Osteoblast (primary cell): ENCODE results near the gene HTRA3. TPM values are rescaled to one million over a fixed set of nuclear protein-coding genes. Genes with fewer than 3 reads are reported as not detected.

ENCODE experiments used
- DNase-seq: peaks from one replicate; pipeline ENCODE4 v3.0.0; 2011; ENCODE audit warnings: low spot score, mixed read lengths; ENCODE audit not compliant: insufficient read length; ENCODE audit errors: missing footprints
- H2AFZ ChIP-seq: 2 replicates; pipeline ENCODE4 v1.6.0; 2011; ENCODE audit warnings: mild to moderate bottlenecking, low read length
- H3K27ac ChIP-seq: 2 replicates; pipeline ENCODE4 v1.5.1; 2011; ENCODE audit warnings: mild to moderate bottlenecking, low read depth, low read length, moderate library complexity
- H3K27me3 ChIP-seq: 2 replicates; pipeline ENCODE4 v1.6.0; 2012; ENCODE audit warnings: mild to moderate bottlenecking, control low read depth, inconsistent platforms, low read length, moderate library complexity; ENCODE audit not compliant: insufficient read depth
- H3K36me3 ChIP-seq: 2 replicates; pipeline ENCODE4 v1.5.1; 2011; ENCODE audit warnings: mild to moderate bottlenecking, low read length, control low read depth, moderate library complexity; ENCODE audit not compliant: insufficient read depth
- H3K4me1 ChIP-seq: 2 replicates; pipeline ENCODE4 v1.5.1; 2011; ENCODE audit warnings: mild to moderate bottlenecking, low read length, control low read depth, moderate library complexity; ENCODE audit not compliant: insufficient read depth
- H3K4me2 ChIP-seq: 2 replicates; pipeline ENCODE4 v1.6.0; 2011; ENCODE audit warnings: mild to moderate bottlenecking, low read length; ENCODE audit not compliant: insufficient read depth
- H3K4me3 ChIP-seq: fragments of 200-600 bp; sonication (generic); 3 replicates; pipeline ENCODE4 v1.5.1; 2012; ENCODE audit warnings: mild to moderate bottlenecking, low read length, inconsistent platforms; ENCODE audit not compliant: insufficient read depth
- H3K79me2 ChIP-seq: 2 replicates; pipeline ENCODE4 v1.6.0; 2012; ENCODE audit warnings: mild to moderate bottlenecking, low read length, control low read depth, inconsistent platforms; ENCODE audit not compliant: insufficient read depth
- H3K9me3 ChIP-seq: 2 replicates; pipeline ENCODE4 v1.5.1; 2011; ENCODE audit warnings: low read depth, low read length, control low read depth
- H4K20me1 ChIP-seq: 2 replicates; pipeline ENCODE4 v1.6.0; 2012; ENCODE audit warnings: mild to moderate bottlenecking, low read length, control low read depth; ENCODE audit not compliant: insufficient read depth
- total RNA-seq: library from RNA; depleted of rRNA; stranded (reverse); fragments of >200 nt; gene quantifications from 2 replicates; pipeline ENCODE4 v1.2.3, GENCODE V29; 2012
- TF ChIP-seq, protein P1 (sequence below): IDR thresholded peaks from 2 replicates; pipeline ENCODE4 v1.5.1; 2011; ENCODE audit warnings: mild to moderate bottlenecking, low read depth, low read length, moderate library complexity; ENCODE audit errors: extremely low read depth

The HTRA3 gene
- total RNA-seq, 1 donor, result 4.0 TPM

DNA sequence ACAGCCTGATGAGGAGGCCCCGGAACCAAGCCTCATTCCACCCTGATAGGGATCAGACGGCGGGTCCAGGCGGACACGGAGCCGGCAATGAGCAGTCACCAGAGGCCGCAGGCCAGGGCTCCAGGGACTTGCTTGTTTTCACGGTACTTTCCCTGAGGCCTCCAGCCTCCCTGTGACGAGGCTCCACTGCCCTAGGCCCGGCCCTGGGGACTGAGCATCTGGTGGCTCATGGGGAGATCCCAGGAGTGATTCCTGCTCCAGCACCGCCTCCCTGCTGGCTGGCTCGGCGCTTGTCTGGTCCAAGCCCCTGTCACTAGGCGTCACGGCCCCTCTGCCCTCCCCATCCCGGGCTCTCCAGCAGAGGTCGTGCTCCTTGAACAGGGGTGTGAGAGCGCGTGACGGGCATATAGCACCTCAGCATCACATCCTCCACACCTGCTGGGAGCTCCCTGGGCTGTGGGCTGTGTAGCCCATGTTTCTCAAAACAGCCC, 14.1 kb downstream of the HTRA3 start:
- no peaks in the 10 kb centered on the region for H3K27me3 ChIP-seq
- no peak for DNase-seq
- no peaks in the 10 kb centered on the region for H3K79me2 ChIP-seq
- TF ChIP-seq, protein P1, sequence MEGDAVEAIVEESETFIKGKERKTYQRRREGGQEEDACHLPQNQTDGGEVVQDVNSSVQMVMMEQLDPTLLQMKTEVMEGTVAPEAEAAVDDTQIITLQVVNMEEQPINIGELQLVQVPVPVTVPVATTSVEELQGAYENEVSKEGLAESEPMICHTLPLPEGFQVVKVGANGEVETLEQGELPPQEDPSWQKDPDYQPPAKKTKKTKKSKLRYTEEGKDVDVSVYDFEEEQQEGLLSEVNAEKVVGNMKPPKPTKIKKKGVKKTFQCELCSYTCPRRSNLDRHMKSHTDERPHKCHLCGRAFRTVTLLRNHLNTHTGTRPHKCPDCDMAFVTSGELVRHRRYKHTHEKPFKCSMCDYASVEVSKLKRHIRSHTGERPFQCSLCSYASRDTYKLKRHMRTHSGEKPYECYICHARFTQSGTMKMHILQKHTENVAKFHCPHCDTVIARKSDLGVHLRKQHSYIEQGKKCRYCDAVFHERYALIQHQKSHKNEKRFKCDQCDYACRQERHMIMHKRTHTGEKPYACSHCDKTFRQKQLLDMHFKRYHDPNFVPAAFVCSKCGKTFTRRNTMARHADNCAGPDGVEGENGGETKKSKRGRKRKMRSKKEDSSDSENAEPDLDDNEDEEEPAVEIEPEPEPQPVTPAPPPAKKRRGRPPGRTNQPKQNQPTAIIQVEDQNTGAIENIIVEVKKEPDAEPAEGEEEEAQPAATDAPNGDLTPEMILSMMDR, result no peak
- no peaks in the 10 kb centered on the region for H3K9me3 ChIP-seq
- no peak overlapping the region for H3K4me2 ChIP-seq
- no peaks in the 10 kb centered on the region for H4K20me1 ChIP-seq
- H3K4me1 ChIP-seq, result peaks cover 8% of the 10 kb centered on the region
- H3K27ac ChIP-seq, result no peak overlapping the region
- no peak overlapping the region for H2AFZ ChIP-seq
- no peaks in the 10 kb centered on the region for H3K36me3 ChIP-seq
- H3K4me3 ChIP-seq, result no peak overlapping the region

DNA sequence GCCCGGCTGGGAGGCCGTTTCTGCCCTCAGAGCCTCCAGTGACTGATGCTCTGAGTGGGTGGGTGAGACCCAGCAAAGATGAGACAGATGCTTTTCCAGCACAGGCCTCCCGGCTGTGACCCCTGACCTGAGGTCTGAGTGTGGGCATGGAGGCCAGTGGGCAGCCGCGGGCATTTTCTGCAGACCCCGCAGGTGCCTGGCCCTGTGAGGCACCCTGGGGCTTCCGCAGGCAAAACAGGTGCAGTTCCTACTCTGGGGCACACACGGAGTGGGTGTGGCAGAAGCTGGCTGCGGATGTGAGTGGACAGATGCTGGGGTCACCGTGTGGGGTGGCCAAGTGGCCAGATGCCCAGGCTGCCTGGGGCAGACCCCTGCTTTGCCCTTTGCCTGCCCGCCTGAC, 14.8 kb downstream of the HTRA3 start:
- Histone ChIP-seq H2AFZ (no peak overlapping the region), H3K27ac (no peak overlapping the region), H3K4me3 (no peak overlapping the region), H3K9me3 (no peaks in the 10 kb centered on the region), H3K27me3 (no peaks in the 10 kb centered on the region), H3K4me1 (peaks cover under 1% of the 10 kb centered on the region), H3K4me2 (no peak overlapping the region), H4K20me1 (no peaks in the 10 kb centered on the region), H3K79me2 (no peaks in the 10 kb centered on the region), H3K36me3 (no peaks in the 10 kb centered on the region)
- TF ChIP-seq, protein P1, result no peak
- peak; percentile 58 for DNase-seq

DNA sequence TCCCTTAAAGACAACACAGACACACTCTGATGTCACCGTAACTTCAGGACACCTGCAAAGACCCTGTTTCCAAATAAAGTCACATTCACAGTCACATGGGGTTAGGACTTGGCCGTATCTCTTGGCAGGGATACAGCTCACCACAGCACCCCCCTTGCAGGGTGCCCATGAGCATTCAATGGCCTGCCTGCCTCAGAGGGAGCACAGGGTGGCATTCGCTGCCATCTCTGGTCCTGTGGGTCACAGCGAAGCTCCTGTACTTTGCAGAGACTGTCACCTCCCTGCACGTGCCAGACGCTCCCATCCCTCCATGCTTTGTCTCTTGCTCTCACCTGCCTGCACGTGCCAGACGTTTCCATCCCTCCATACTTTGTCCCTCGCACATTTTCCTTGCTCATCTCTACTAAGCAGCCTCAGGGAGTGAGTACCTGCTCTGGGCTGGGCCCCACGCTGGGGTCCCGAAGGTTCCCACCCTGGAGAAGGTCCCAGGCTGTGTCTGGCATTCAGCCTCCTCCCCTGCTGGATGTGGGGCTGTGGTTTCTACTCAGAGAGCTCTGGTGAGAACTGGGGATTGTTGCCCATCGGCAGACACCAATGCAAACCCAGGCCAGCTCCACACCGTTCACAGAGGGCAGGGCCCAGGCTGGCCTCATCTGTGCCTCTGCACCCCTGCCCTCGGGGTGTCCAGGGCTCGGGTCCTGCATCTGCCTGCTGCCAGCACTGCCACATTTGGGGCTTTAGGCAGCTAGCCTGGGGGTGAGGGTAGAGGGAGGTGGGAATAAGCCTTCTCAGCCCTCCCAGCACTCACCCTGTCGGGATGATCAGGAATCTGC, 15.8 kb downstream of the HTRA3 start:
- TF ChIP-seq, protein P1, result no peak
- no peak overlapping the region for H2AFZ ChIP-seq
- peak; percentile 65 for DNase-seq
- no peak overlapping the region for H3K4me2 ChIP-seq
- no peak overlapping the region for H3K27ac ChIP-seq
- no peak overlapping the region for H3K4me3 ChIP-seq
- H3K79me2 ChIP-seq, result no peaks in the 10 kb centered on the region
- H3K9me3 ChIP-seq, result no peaks in the 10 kb centered on the region
- H3K4me1 ChIP-seq, result no peaks in the 10 kb centered on the region
- H4K20me1 ChIP-seq, result no peaks in the 10 kb centered on the region
- H3K36me3 ChIP-seq, result no peaks in the 10 kb centered on the region
- no peaks in the 10 kb centered on the region for H3K27me3 ChIP-seq

DNA sequence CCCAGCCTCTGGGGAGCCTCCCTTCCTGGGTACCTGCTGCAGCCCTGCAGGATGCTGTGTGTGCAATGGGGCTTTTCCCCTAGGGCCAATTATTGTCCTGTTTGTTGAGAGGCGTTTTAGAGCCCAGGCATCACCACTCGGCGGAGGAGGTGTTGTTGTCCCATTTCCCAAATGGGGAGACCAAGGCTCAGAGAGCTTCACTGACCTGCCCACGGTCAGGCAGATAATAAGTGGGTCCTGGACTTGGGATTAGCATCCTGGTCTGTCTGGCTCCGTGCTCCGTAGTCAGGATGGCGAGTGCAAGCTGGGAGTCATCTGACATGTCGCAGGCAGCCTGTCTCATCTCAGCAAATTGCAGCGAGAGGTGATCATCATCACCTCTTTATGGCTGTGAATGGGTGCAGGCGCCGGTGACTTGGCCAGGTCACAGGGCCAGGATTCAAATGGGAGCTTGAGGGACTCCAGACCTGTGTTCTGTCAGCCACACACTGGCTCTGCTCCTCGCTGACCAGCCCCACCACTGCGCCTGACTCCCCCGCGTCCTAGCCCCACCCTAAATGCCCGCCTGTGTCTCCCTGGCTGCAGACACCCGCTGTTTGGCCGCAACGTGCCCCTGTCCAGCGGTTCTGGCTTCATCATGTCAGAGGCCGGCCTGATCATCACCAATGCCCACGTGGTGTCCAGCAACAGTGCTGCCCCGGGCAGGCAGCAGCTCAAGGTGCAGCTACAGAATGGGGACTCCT, 16.6 kb downstream of the HTRA3 start:
- H2AFZ ChIP-seq, result no peak overlapping the region
- no peak overlapping the region for H3K27ac ChIP-seq
- H3K4me3 ChIP-seq, result no peak overlapping the region

More for the DNA sequence above, 16.6 kb downstream of the HTRA3 start:
- H3K79me2 ChIP-seq, result no peaks in the 10 kb centered on the region
- H3K4me2 ChIP-seq, result no peak overlapping the region
- no peaks in the 10 kb centered on the region for H3K36me3 ChIP-seq
- TF ChIP-seq, protein P1, result no peak
- no peaks in the 10 kb centered on the region for H3K9me3 ChIP-seq
- H3K4me1 ChIP-seq, result no peaks in the 10 kb centered on the region
- no peaks in the 10 kb centered on the region for H4K20me1 ChIP-seq
- peak; percentile 36 for DNase-seq
- H3K27me3 ChIP-seq, result no peaks in the 10 kb centered on the region
